GM10266 (cell line): Measurements from ENCODE around the gene NEUROD4.

Experiments used
- DNase-seq: peaks from one replicate; pipeline ENCODE4 v3.0.0; 2012; ENCODE audit errors: extremely low spot score
- CTCF ChIP-seq: IDR thresholded peaks from 2 replicates; pipeline ENCODE4 v1.5.1; 2012; ENCODE audit warnings: mild to moderate bottlenecking, low read depth; ENCODE audit not compliant: control insufficient read depth, insufficient read depth; ENCODE audit errors: missing control alignments

NEUROD4 gene

GRCh38 chr12:54988402-54989054, 31.2 kb upstream of the NEUROD4 start:
- no peak for DNase-seq
- TF ChIP-seq CTCF, result no peak

GRCh38 chr12:54989829-54990228, 29.9 kb upstream of the NEUROD4 start:
- DNase-seq, result no peak
- no peak for TF ChIP-seq CTCF

DNA sequence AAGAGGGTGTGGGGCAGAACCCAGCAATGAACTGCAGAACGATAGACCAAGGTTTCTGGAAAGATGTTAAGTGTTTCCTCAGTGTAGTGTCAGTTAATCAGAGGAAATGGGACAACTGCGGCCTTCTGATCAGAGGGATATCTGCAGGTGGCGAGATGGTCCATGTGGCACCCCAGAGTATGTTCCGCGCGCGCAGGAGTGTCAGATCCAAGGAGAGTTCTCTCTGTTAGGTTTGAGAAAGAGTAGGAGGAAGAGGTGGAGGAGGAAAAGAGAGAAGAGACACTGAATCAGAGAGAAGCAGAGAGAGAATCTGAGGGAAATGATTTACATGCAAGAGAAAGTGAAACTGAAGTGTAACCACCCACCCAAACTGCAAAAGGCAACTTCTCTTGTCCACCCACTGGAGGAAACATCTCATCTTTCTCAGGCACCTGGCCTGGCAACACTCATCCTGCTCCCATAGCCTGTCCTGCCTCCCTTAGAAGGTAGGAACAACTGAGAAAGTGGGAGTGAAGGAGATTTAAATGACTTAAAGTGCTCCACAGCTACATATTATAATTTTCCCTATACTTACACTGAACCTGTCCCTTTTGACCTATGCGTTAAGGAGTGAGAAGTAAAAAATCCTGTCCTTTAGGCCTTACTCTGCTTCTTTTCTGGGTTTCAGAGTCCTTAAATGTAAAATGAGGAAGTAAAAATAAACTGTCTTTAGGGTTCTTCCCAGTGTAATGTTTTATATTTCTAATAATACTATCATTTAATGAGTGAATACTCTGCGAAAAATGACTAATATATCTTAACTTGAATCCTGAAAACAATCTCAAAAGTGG, 28.4 kb upstream of the NEUROD4 start:
- DNase-seq, result peak; percentile 57
- TF ChIP-seq CTCF, result no peak

- no peak for TF ChIP-seq CTCF
- DNase-seq, result no peak
Observed at GRCh38 chr12:54991991-54992375, 27.8 kb upstream of the NEUROD4 start.

DNA sequence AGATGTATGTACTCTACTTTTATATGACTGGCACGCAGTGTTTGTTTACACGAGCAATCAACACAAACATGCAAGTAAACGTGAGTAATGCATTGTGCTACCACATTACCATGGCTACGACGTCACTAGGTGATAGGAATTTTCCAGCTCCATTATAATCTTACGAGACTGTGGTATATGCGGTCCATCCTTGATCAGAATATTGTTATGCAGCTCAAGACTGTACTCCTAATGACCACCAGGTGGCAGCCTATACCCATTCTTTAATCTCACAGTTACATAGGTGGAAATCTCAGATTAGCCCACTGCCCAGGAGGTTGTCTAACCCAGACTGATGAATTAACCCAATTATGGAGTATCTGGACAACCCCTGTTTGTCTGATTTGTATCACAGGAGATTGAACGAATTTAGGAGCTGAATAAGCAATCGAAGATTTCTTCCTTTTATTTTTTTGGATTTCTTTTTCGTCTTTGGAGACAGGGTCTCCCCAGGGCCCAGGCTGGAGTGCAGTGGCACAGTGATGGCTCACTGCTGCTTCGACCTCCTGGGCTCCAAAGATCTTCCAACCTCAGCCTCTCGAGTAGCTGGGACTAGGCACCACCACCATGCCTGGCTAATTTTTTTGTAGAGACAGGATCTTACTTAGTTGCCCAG, 26.5 kb upstream of the NEUROD4 start:
- peak; percentile 73 for TF ChIP-seq CTCF
- DNase-seq, result peak; percentile 51

DNA sequence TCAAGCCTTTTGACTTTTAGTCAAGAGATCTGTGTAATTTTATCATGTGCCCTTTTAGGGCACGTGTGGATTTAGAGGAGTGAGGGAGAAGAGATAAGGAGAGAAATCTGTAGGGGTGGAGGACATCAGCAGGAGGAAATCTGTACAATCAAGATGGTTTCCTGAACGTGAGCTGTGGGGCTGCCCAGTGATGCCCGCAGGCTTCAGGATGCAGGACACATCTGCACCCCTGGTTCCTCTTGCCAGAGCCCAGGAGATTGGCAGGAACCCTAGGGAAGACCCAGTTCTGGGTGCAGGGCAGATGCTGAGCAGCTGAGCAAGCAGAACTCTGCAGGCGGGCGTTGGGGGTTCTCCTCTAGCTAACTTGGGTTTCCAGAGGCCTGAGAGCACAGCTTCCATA, 23.6 kb upstream of the NEUROD4 start:
- no peak for TF ChIP-seq CTCF
- no peak for DNase-seq
